ENCODE measurements around the gene KLHL41. TPM values are rescaled to one million over a fixed set of nuclear protein-coding genes. Genes with fewer than 3 reads are reported as not detected.

The KLHL41 gene
- total and polyA plus RNA-seq, 3 donors from 2014 or later, result 1.7 to 11.7 (median 4.3) TPM

DNA sequence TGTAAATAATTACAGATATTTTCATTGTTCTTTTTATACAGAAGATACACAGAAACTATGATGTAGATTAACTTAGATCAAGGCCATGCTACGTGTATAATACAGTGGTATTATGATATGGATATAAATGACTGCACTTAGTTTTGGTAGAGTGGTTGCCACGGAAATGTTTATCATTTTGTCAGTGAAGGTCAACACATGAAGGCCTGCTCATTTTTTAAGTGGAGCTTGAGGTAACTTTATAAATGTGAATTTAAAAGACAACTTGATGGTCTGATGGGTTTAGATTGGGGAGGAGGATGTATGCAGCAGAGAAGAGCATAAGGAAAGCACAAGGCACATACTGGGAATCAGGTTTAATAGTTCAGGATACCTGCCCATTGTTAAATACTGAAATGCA is 44.6 kb upstream of the KLHL41 start:
- intact Hi-C loops (cut with DNase I; ENCODE audit: low total_unique reads), result no loop called here
- Histone ChIP-seq H3K27ac (no peak overlapping the region), H3K9me3 (no peaks in the 10 kb centered on the region), H3K4me3 (no peak overlapping the region), H3K36me3 (ENCODE audit: low read depth, missing control alignments) (no peaks in the 10 kb centered on the region), H3K27me3 (no peaks in the 10 kb centered on the region), H3K4me1 (no peaks in the 10 kb centered on the region)
- TF ChIP-seq, protein P1, sequence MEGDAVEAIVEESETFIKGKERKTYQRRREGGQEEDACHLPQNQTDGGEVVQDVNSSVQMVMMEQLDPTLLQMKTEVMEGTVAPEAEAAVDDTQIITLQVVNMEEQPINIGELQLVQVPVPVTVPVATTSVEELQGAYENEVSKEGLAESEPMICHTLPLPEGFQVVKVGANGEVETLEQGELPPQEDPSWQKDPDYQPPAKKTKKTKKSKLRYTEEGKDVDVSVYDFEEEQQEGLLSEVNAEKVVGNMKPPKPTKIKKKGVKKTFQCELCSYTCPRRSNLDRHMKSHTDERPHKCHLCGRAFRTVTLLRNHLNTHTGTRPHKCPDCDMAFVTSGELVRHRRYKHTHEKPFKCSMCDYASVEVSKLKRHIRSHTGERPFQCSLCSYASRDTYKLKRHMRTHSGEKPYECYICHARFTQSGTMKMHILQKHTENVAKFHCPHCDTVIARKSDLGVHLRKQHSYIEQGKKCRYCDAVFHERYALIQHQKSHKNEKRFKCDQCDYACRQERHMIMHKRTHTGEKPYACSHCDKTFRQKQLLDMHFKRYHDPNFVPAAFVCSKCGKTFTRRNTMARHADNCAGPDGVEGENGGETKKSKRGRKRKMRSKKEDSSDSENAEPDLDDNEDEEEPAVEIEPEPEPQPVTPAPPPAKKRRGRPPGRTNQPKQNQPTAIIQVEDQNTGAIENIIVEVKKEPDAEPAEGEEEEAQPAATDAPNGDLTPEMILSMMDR (IDR thresholded peaks at IDR 0.05), result no peak
- TF ChIP-seq POLR2A (IDR thresholded peaks at IDR 0.05), result no peak
- 58 to 79% methylated on average over 2 of the region's 2 CpGs for WGBS, 2 donors
- no peak for DNase-seq

DNA sequence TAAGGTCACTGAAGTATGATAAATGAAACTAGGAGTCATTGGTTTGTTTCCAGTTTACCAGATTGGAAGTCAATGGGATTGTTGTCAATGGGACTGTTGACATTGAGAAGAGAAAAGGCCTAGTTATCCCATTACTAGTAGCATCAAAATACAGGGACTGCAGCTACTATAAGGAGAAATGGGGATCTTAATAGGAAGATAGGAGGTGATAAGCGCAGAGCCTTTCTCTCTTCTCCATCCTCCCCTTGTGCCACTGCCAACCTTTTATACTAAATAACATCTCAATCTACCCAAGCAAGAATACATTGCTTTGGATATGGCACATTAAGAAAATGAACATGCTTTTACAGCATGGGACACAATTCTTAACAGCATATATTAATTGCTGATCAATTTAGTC is 40.7 kb upstream of the KLHL41 start:
- no peak for DNase-seq
- Histone ChIP-seq H3K4me3 (no peak overlapping the region), H3K4me1 (no peaks in the 10 kb centered on the region), H3K27me3 (no peaks in the 10 kb centered on the region), H3K27ac (no peak overlapping the region), H3K36me3 (ENCODE audit: low read depth, missing control alignments) (no peaks in the 10 kb centered on the region), H3K9me3 (no peaks in the 10 kb centered on the region)
- TF ChIP-seq POLR2A (IDR thresholded peaks at IDR 0.05), result no peak
- TF ChIP-seq, protein P1 (IDR thresholded peaks at IDR 0.05), result no peak
- 100% methylated on average over 1 of the region's 1 CpG for WGBS, 2 donors
- intact Hi-C loops (cut with DNase I; ENCODE audit: low total_unique reads), result no loop called here

DNA sequence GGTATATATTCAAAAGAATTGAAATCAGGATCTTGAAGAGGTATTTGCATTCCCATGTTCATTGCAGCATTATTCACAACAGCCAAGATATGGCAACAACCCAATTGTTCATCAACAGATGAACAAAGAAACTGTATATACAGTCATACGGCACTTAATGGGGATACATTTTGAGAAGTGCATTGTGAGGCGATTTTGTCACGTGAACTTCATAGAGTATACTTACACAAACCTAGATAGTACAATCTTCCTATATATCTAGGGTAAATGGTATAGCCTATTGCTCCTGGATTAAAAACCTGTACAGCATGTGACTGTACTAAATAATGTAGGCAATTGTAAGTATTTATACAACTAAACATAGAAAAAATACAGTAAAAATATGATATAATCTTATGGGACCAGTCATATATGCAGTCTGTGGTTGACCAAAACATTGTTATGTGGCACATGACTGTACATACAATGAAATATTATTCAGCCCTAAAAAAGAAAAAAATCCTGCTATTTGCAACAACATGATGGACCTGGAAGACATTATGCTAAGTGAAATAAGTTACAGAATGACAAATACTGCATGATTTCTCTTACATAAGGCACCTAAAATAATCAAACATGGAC is 39.4 kb upstream of the KLHL41 start:
- no peaks in the 10 kb centered on the region for H3K36me3 ChIP-seq (ENCODE audit: low read depth, missing control alignments)
- no peaks in the 10 kb centered on the region for H3K4me1 ChIP-seq
- WGBS, 2 donors, result 75% methylated on average over 3 of the region's 3 CpGs
- no peaks in the 10 kb centered on the region for H3K27me3 ChIP-seq
- TF ChIP-seq, protein P1 (IDR thresholded peaks at IDR 0.05), result no peak
- no peak for TF ChIP-seq POLR2A (IDR thresholded peaks at IDR 0.05)
- no peak overlapping the region for H3K27ac ChIP-seq
- intact Hi-C loops (cut with DNase I; ENCODE audit: low total_unique reads), result no loop called here
- H3K4me3 ChIP-seq, result no peak overlapping the region
- no peaks in the 10 kb centered on the region for H3K9me3 ChIP-seq
- no peak for DNase-seq

DNA sequence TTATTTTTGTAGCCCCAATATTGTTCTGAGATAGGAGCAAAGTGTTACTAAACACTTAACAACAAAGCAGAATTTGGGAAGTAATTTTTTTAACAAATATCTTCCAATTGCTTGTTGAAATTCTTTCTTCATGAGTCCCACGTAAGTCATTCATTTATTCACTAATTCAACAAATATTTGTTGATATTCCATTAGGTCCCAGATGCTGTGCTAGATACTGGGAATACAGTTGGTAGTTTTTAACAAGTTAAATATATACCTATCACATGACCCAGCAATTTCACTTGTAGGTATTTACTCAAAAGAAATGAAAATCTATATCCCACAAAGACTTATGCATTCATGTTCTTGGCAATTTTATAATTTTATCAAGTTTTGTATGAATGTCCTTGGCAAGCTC is 37.3 kb upstream of the KLHL41 start:
- Histone ChIP-seq H3K27ac (no peak overlapping the region), H3K36me3 (ENCODE audit: low read depth, missing control alignments) (no peaks in the 10 kb centered on the region), H3K4me1 (no peaks in the 10 kb centered on the region), H3K4me3 (no peak overlapping the region), H3K27me3 (no peaks in the 10 kb centered on the region), H3K9me3 (no peaks in the 10 kb centered on the region)
- intact Hi-C loops (cut with DNase I; ENCODE audit: low total_unique reads), result no loop called here
- 83 to 100% methylated on average over 1 of the region's 1 CpG for WGBS, 2 donors
- no peak for DNase-seq
- TF ChIP-seq, protein P1 (IDR thresholded peaks at IDR 0.05), result no peak
- no peak for TF ChIP-seq POLR2A (IDR thresholded peaks at IDR 0.05)

DNA sequence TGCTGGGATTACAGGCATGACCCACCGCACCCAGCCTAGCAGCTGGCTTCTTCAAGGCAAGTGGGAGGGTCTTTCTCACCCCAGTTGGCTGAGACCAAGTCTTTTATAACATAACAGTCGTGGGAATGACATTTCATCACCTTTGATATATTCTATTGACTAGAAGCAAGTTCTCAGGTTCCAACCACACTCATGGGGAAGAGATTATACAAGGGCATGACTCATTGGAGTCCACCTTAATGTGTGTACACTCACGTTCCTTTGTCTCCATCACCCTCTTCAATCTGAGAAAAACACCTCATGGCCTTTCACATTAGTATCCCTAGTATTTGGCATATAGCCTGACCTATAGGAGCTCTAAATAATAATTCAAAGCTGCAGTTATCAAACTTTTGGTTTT is 33.0 kb upstream of the KLHL41 start:
- Histone ChIP-seq H3K4me3 (no peak overlapping the region), H3K9me3 (no peaks in the 10 kb centered on the region), H3K27me3 (no peaks in the 10 kb centered on the region), H3K27ac (no peak overlapping the region), H3K4me1 (peaks cover 11% of the 10 kb centered on the region), H3K36me3 (ENCODE audit: low read depth, missing control alignments) (no peaks in the 10 kb centered on the region)
- DNase-seq, result no peak
- 72 to 85% methylated on average over 3 of the region's 3 CpGs for WGBS, 2 donors
- TF ChIP-seq POLR2A (IDR thresholded peaks at IDR 0.05), result no peak
- TF ChIP-seq, protein P1 (IDR thresholded peaks at IDR 0.05), result no peak
- intact Hi-C loops (cut with DNase I; ENCODE audit: low total_unique reads), result no loop called here
